AG04450 (cell line): Measurements from ENCODE around the gene TPSB2. TPM values are rescaled to one million over a fixed set of nuclear protein-coding genes. Genes with fewer than 3 reads are reported as not detected.
"Not testable (repeated sequence)": the region's sequence is repeated elsewhere in the genome, so short reads cannot be mapped to it uniquely, and the experiment has no call there.

Experiments
- CTCF ChIA-PET: fragments of 300-600, 350-600 bp; formaldehyde crosslinking; extraction: SDS; loops from one replicate; lab custom pipeline; 2022; ENCODE audit warnings: antibody characterized with exemption, inconsistent platforms; lab: Charles Lee
- POLR2A ChIA-PET: fragments of 350-600 bp; formaldehyde crosslinking; extraction: SDS; loops from one replicate; lab custom pipeline; 2021; ENCODE audit warnings: antibody characterized with exemption, inconsistent platforms; lab: Yijun Ruan, JAX
- DNase-seq: peaks from one replicate; pipeline ENCODE4 v3.0.0-alpha.2; 2011; ENCODE audit warnings: low read depth, low spot score
- H3K27ac ChIP-seq: one replicate; pipeline ENCODE4 v1.5.1; 2012; ENCODE audit warnings: low read depth, low read length, control low read depth
- H3K27me3 ChIP-seq: one replicate; pipeline ENCODE4 v1.6.0; 2012; ENCODE audit warnings: low read length; ENCODE audit not compliant: control insufficient read depth, insufficient read depth
- H3K4me3 ChIP-seq: 2 replicates; pipeline ENCODE4 v1.5.1; 2011; ENCODE audit warnings: mild to moderate bottlenecking, low read depth, low read length, control low read depth
- H3K9me3 ChIP-seq: 2 replicates; pipeline ENCODE4 v1.5.1; 2012; ENCODE audit warnings: low read length; ENCODE audit not compliant: control insufficient read depth, insufficient read depth
- polyA plus RNA-seq: library from polyadenylated mRNA; depleted of rRNA; stranded (reverse); fragments of >200 nt; gene quantifications from 2 replicates; pipeline ENCODE4 v1.2.3, GENCODE V29; 2011
- TF ChIP-seq, protein P1 (sequence below): IDR thresholded peaks from 2 replicates; pipeline ENCODE4 v1.5.1; 2011; ENCODE audit warnings: low read depth, low read length, control low read depth, inconsistent platforms

TPSB2 gene
- polyA plus RNA-seq, 1 experiment: not detected

DNA sequence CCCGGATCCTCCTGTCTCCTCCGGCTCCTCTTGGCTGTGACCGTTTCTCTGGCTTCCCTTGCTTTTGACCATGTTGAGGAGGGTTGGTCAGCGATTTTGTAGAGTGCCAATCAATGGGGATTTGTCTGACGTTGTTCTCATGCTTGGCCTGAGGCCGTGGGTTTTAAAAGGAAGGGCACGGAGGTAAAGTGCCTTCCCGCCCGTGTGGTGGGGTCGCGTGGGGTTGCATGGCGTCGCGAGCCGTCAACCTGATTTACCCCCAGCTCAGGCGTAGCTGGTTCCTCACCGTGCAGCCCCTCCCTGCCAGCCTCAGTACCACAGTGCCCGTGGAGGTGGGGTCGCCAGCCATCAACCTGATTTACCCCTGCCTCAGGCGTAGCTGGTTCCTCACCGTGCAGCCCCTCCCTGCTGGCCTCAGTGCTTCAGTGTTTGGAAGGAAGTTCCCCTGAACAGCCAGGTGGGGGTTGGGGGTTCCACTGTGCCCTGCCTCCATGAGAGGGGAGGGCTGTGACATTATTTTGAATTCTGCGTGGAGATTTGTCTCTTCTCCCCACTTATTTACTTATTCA, 15.6 kb upstream of the TPSB2 start:
- Histone ChIP-seq H3K27me3 (no peaks in the 10 kb centered on the region), H3K9me3 (no peaks in the 10 kb centered on the region), H3K27ac (no peak overlapping the region), H3K4me3 (no peak overlapping the region)
- no peak for DNase-seq
- CTCF ChIA-PET: no interaction called here
- TF ChIP-seq, protein P1, sequence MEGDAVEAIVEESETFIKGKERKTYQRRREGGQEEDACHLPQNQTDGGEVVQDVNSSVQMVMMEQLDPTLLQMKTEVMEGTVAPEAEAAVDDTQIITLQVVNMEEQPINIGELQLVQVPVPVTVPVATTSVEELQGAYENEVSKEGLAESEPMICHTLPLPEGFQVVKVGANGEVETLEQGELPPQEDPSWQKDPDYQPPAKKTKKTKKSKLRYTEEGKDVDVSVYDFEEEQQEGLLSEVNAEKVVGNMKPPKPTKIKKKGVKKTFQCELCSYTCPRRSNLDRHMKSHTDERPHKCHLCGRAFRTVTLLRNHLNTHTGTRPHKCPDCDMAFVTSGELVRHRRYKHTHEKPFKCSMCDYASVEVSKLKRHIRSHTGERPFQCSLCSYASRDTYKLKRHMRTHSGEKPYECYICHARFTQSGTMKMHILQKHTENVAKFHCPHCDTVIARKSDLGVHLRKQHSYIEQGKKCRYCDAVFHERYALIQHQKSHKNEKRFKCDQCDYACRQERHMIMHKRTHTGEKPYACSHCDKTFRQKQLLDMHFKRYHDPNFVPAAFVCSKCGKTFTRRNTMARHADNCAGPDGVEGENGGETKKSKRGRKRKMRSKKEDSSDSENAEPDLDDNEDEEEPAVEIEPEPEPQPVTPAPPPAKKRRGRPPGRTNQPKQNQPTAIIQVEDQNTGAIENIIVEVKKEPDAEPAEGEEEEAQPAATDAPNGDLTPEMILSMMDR: no peak
- POLR2A ChIA-PET: no interaction called here

- H3K27ac ChIP-seq: no peak overlapping the region
- CTCF ChIA-PET: no interaction called here
These were observed 14.9 kb upstream of the TPSB2 start for GRCh38 chr16:1244881-1245280.

DNA sequence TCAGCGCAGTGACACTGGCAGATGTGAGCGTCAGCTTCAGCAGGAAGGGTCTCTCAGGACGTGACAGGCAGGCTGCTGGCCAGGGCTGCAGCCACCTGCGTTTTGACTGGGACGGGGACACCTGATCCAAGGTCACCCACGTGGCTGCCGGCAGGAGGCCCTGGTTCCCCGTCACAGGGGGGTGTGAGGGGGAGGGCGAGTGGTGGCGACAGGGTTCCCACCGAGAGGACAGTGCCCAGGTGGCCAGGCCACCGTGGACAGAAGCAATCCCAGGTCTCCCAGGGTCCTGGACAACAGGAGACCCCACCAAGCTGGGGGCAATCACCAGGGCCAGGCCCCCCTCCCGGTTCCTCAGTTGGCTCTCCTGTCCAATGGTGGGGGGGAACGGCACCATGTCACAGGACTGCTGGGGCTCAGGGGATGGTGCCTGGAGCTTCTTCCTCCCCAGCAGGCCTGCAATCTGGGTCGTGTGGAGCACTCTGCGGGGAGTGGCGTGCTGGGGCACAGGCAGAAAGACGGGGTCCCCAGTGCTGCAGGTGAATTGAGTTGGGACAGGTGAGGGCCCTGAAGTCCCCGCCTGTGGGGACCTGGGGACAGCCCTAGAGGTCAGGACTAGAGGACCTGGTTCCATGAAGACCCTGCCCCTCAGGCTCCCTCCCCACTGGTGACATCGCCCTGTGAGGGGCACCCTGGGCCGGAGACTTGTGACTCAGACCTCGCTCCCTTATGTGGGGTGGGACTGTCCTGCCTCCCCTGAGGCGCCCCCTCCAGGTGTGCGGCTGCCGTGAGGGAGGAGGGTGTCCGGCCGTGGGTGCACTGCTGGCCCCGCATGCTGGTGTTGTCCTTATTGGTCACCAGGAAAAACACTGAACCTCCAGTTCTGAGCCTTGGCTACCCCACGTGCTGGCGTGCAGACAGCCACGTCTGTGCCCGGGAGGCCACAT, 14.2 kb upstream of the TPSB2 start:
- DNase-seq, H3K27me3 ChIP-seq, H3K27ac ChIP-seq, POLR2A ChIA-PET, H3K9me3 ChIP-seq, CTCF ChIA-PET, H3K4me3 ChIP-seq: not testable (repeated sequence)

More at GRCh38 chr16:1244881-1245280, 14.9 kb upstream of the TPSB2 start:
- POLR2A ChIA-PET: no interaction called here
- no peak for DNase-seq
- Histone ChIP-seq H3K27me3 (no peaks in the 10 kb centered on the region), H3K9me3 (no peaks in the 10 kb centered on the region), H3K4me3 (no peak overlapping the region)
- TF ChIP-seq, protein P1: no peak

- H3K4me3 ChIP-seq, H3K9me3 ChIP-seq, H3K27me3 ChIP-seq, CTCF ChIA-PET, H3K27ac ChIP-seq, DNase-seq, POLR2A ChIA-PET: not testable (repeated sequence)
These were observed 13.4 kb upstream of the TPSB2 start for GRCh38 chr16:1243363-1243762.

GRCh38 chr16:1241081-1241480, 11.1 kb upstream of the TPSB2 start:
- DNase-seq, CTCF ChIA-PET, H3K4me3 ChIP-seq, H3K27me3 ChIP-seq, H3K9me3 ChIP-seq, H3K27ac ChIP-seq, POLR2A ChIA-PET: not testable (repeated sequence)

GRCh38 chr16:1240436-1240835, 10.5 kb upstream of the TPSB2 start, which contains the start of gene TPSAB1:
Gene TPSAB1 (plus strand): TSS chr16:1240705. CDS start chr16:1240939, 234 bp downstream.
- H3K27me3 ChIP-seq, POLR2A ChIA-PET, H3K4me3 ChIP-seq, H3K27ac ChIP-seq, DNase-seq, H3K9me3 ChIP-seq, CTCF ChIA-PET: not testable (repeated sequence)

DNA sequence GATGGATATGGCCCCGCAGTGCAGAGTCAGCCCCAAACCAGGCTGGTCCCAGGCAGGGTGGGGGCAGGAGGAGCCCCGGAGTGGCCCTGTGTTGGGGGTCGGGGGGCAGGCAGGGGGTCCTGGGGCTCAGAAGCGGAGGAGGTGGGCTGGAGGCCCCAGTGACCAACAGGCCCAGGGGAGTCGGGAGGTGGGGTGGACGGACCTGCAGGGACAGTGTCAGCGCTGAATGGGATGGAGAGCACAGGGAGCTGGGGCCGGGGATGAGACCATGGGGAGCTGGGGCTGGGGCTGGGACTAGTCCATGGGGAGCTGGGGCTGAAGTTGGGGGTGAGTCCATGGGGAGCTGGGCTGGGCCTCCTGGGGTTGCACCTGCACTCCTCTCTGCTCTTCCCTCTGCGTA, 9.6 kb upstream of the TPSB2 start:
- POLR2A ChIA-PET, CTCF ChIA-PET, H3K27me3 ChIP-seq, DNase-seq, H3K27ac ChIP-seq, H3K4me3 ChIP-seq, H3K9me3 ChIP-seq: not testable (repeated sequence)

- peak overlapping the region; percentile 20; the same call in 1 of the 2 replicates for H3K4me3 ChIP-seq
- DNase-seq, H3K27ac ChIP-seq, CTCF ChIA-PET, H3K27me3 ChIP-seq, POLR2A ChIA-PET, H3K9me3 ChIP-seq: not testable (repeated sequence)
These were observed 8.9 kb upstream of the TPSB2 start for GRCh38 chr16:1238909-1239308.
